ENCODE results near the gene TTC9B.
"Not testable (repeated sequence)": the region's sequence is repeated elsewhere in the genome, so short reads cannot be mapped to it uniquely, and the experiment has no call there.

The TTC9B gene

GRCh38 chr19:40229484-40229883 is 11.3 kb upstream of the TTC9B start:
- peak; percentile 55 for ATAC-seq
- DNase-seq: no peak
- peaks cover 41% of the 10 kb centered on the region for H3K27me3 Mint-ChIP-seq
- no peak overlapping the region for H3K27ac Mint-ChIP-seq
- no peak overlapping the region for H3K4me3 Mint-ChIP-seq
- peaks cover 48% of the 10 kb centered on the region for H3K4me1 Mint-ChIP-seq
- no peaks in the 10 kb centered on the region for H3K9me3 Mint-ChIP-seq

- H3K9me3 Mint-ChIP-seq: no peaks in the 10 kb centered on the region
- H3K4me3 Mint-ChIP-seq: no peak overlapping the region
- DNase-seq: no peak
- H3K4me1 Mint-ChIP-seq: peaks cover 49% of the 10 kb centered on the region
- no peak overlapping the region for H3K27ac Mint-ChIP-seq
- ATAC-seq: no peak
- H3K27me3 Mint-ChIP-seq: peaks cover 47% of the 10 kb centered on the region
Measured at GRCh38 chr19:40228863-40229262, 10.7 kb upstream of the TTC9B start.

- Mint-ChIP-seq H3K4me1 (peaks cover 49% of the 10 kb centered on the region), H3K27me3 (peaks cover 52% of the 10 kb centered on the region), H3K4me3 (no peak overlapping the region), H3K27ac (no peak overlapping the region), H3K9me3 (no peaks in the 10 kb centered on the region)
- no peak for DNase-seq
- ATAC-seq: no peak
Measured at GRCh38 chr19:40228346-40228745, 10.2 kb upstream of the TTC9B start.

GRCh38 chr19:40225440-40226305 is 7.5 kb upstream of the TTC9B start:
- DNase-seq: no peak
- H3K27ac Mint-ChIP-seq: peak overlapping the region in 1 of 2 donors; percentile 60
- ATAC-seq: no peak
- H3K4me1 Mint-ChIP-seq: peaks cover 54% of the 10 kb centered on the region
- peaks cover 77% of the 10 kb centered on the region for H3K27me3 Mint-ChIP-seq
- H3K4me3 Mint-ChIP-seq: peak overlapping the region; percentile 60 to 78
- peaks cover 5 to 6% of the 10 kb centered on the region in 2 donors for H3K9me3 Mint-ChIP-seq

- Mint-ChIP-seq H3K4me3 (peak overlapping the region in 1 of 2 donors; percentile 13), H3K27ac (no peak overlapping the region), H3K9me3 (peaks cover 5 to 6% of the 10 kb centered on the region in 2 donors), H3K27me3 (peaks cover 87% of the 10 kb centered on the region), H3K4me1 (peaks cover 52% of the 10 kb centered on the region)
- no peak for DNase-seq
- no peak for ATAC-seq
Measured at GRCh38 chr19:40224342-40225150, 6.4 kb upstream of the TTC9B start.

- Mint-ChIP-seq H3K4me3 (peak overlapping the region in 1 of 2 donors; percentile 4), H3K9me3 (peaks cover 5 to 6% of the 10 kb centered on the region in 2 donors), H3K27ac (no peak overlapping the region), H3K4me1 (peaks cover 52% of the 10 kb centered on the region), H3K27me3 (peaks cover 97% of the 10 kb centered on the region)
- DNase-seq (peak in 1 of 2 donors; percentile 40), ATAC-seq (peak; percentile 29)
Measured at GRCh38 chr19:40223135-40223822, 5.1 kb upstream of the TTC9B start.

GRCh38 chr19:40221858-40222619 is 3.9 kb upstream of the TTC9B start:
- peak overlapping the region; percentile 8 to 53 for H3K4me3 Mint-ChIP-seq

GRCh38 chr19:40220674-40221073 is 2.5 kb upstream of the TTC9B start:
- DNase-seq (no peak), ATAC-seq (no peak)
- Mint-ChIP-seq H3K27me3 (peaks cover 96% of the 10 kb centered on the region), H3K27ac (no peak overlapping the region), H3K9me3 (peaks cover 5 to 6% of the 10 kb centered on the region in 2 donors), H3K4me3 (no peak overlapping the region), H3K4me1 (peaks cover 55% of the 10 kb centered on the region)

More at GRCh38 chr19:40221858-40222619, 3.9 kb upstream of the TTC9B start:
- Mint-ChIP-seq H3K27ac (peak overlapping the region in 1 of 2 donors; percentile 72), H3K4me1 (peaks cover 60% of the 10 kb centered on the region), H3K9me3 (peaks cover 5 to 6% of the 10 kb centered on the region in 2 donors), H3K27me3 (peaks cover 97% of the 10 kb centered on the region)
- DNase-seq: peak; percentile 69 to 76
- ATAC-seq: peak; percentile 74

GRCh38 chr19:40219721-40220276 is 1.6 kb upstream of the TTC9B start:
- H3K27ac Mint-ChIP-seq: no peak overlapping the region
- H3K4me3 Mint-ChIP-seq: no peak overlapping the region
- H3K9me3 Mint-ChIP-seq: peaks cover 5 to 6% of the 10 kb centered on the region in 2 donors
- H3K4me1 Mint-ChIP-seq: peaks cover 47% of the 10 kb centered on the region
- no peak for DNase-seq
- peak; percentile 24 for ATAC-seq
- peaks cover 87% of the 10 kb centered on the region for H3K27me3 Mint-ChIP-seq

GRCh38 chr19:40219029-40219428 is 845 bp upstream of the TTC9B start:
- ATAC-seq, H3K4me3 Mint-ChIP-seq, H3K27ac Mint-ChIP-seq, H3K9me3 Mint-ChIP-seq, DNase-seq: not testable (repeated sequence)
- Mint-ChIP-seq H3K27me3 (peaks cover 80% of the 10 kb centered on the region), H3K4me1 (peaks cover 43% of the 10 kb centered on the region)

GRCh38 chr19:40217027-40217810 is 965 bp downstream of the TTC9B start:
- H3K27me3 Mint-ChIP-seq: peaks cover 62% of the 10 kb centered on the region
- no peak overlapping the region for H3K27ac Mint-ChIP-seq
- DNase-seq: peak; percentile 25 to 30
- no peak for ATAC-seq
- H3K9me3 Mint-ChIP-seq: peaks cover 3 to 5% of the 10 kb centered on the region in 2 donors
- peaks cover 39% of the 10 kb centered on the region for H3K4me1 Mint-ChIP-seq
- H3K4me3 Mint-ChIP-seq: peak overlapping the region; percentile 46 to 47

- ATAC-seq (no peak), DNase-seq (no peak)
Measured at GRCh38 chr19:40216777-40217026, 1.5 kb downstream of the TTC9B start.

GRCh38 chr19:40216013-40216776 is 2.0 kb downstream of the TTC9B start:
- Mint-ChIP-seq H3K27ac (peak overlapping the region in 1 of 2 donors; percentile 61), H3K27me3 (peaks cover 51% of the 10 kb centered on the region), H3K4me1 (peaks cover 34% of the 10 kb centered on the region), H3K9me3 (no peaks in the 10 kb centered on the region), H3K4me3 (no peak overlapping the region)
- no peak for ATAC-seq
- DNase-seq: no peak

More at GRCh38 chr19:40216777-40217026, 1.5 kb downstream of the TTC9B start:
- Mint-ChIP-seq H3K27ac (no peak overlapping the region), H3K4me3 (no peak overlapping the region), H3K27me3 (peaks cover 56% of the 10 kb centered on the region), H3K9me3 (no peaks in the 10 kb centered on the region), H3K4me1 (peaks cover 34% of the 10 kb centered on the region)

All from stimulated activated naive CD8-positive, alpha-beta T cell treated with anti-CD3 and anti-CD28 coated beads, Interleukin-15, amount 100 ng/mL, for 72 hours (primary cell).